ENCODE measurements around the gene TDRD7.

The TDRD7 gene

GRCh38 chr9:97386733-97387503 is 25.0 kb upstream of the TDRD7 start:
- DNase-seq (ENCODE audit: low read depth, low spot score) = peak; percentile 88

DNA sequence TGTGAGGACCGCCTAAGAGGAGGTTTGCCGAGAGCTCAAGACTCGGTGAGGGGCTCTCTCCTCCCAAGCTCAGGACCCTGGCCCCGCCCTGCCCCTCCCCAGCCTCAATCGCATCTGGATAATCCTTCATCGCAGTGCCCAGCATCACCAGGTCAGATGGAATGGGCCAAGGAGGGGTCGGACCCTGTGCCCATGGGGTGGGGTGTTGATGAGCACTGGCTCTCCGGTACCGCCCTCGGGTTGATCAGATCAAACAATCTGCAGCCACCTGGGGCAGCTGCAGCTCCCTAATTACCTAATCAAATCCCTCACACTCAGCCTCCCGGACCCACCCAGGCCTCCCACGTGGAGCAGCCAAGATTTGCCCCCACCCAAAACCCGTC is 24.4 kb upstream of the TDRD7 start:
- no peak for DNase-seq (ENCODE audit: low read depth, low spot score)

DNA sequence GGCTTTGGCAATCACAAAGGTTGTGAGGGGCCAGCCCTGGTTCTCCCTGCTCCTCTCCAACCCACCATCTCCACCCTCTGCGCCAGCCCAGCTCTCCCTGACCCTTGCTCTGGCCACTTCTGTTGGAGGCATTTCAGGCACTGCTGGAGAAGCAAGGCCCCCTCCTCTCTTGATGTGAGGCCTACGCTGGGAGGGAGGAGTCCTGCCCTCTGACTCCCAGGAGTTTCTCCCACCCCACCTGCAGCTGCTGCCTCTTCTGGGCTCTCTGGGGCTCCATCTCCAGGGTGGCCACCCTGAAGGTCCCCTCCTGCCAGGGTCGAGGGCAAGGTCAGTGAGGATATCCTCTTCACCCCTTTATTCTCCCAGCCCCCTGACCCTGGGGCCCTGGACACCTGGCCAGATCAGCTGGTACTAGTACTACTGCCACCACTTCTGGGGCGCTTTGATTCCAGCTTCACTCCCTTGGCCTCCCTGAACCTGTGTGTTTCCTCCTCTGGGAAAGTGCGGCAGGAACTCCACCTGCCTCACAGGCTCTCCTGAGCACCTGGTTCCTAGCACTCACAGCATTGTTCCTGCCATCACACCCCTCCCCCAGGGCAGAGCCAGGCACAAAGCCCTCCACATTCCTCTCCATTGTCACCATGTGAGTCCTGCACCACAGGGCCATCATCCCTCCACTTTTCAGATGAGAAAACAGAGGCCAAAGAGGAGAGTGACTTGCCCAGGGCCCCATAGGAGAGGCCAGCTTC is 23.8 kb upstream of the TDRD7 start:
- DNase-seq (ENCODE audit: low read depth, low spot score) = no peak

- DNase-seq (ENCODE audit: low read depth, low spot score) = no peak
Measured at GRCh38 chr9:97388721-97389238, 23.1 kb upstream of the TDRD7 start.

GRCh38 chr9:97389249-97389648 is 22.6 kb upstream of the TDRD7 start:
- no peak for DNase-seq (ENCODE audit: low read depth, low spot score)

DNA sequence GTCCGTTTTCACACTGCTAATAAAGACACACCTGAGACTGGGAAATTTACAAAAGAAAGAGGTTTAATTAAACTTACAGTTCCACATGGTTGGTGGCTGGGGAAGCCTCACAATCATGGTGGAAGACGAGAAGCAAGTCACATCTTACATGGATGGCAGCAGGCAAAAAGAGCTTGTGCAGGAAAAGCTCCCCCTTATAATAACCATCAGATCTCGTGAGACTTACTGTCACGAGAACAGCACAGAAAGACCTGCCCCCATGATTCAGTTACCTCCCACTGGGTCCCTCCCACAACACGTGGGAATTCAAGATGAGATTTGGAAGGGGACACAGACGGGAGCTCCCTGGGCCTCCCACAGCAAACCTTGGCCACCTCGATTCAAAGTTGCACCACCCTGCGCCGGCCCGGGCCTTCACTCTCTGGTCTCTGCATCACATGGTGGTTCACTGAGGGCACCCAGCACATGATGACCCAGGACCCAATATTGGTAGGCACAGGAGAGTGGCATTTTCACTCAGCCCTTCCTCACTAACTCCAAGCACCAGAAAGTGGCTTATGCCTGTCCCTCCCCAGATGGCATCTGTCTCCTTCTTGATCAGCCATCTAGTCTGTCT is 21.0 kb upstream of the TDRD7 start:
- DNase-seq (ENCODE audit: low read depth, low spot score) = no peak

- no peak for DNase-seq (ENCODE audit: low read depth, low spot score)
Measured at GRCh38 chr9:97394881-97395280, 17.0 kb upstream of the TDRD7 start.

- DNase-seq (ENCODE audit: low read depth, low spot score) = no peak
Measured at GRCh38 chr9:97395745-97396144, 16.2 kb upstream of the TDRD7 start.

DNA sequence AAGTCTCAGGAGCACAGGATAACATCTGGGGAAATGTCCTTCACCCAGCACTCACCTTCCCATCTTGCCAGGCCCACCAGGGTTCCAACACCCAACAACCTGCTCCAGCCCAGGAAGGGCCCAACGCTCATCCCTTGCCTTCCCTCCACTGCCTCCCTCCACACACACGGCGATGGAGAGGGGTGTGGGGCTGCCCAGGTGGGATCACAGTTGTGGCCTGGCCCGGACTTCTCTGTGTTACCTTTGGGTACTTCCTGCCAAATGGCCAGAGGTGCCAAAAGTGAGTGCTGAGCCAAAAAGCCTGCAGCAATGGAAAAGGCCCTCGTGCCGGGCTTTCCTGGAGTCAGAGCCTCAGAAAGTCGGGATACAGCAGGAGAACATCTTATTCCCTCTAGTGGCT is 15.6 kb upstream of the TDRD7 start:
- DNase-seq (ENCODE audit: low read depth, low spot score) = no peak

- DNase-seq (ENCODE audit: low read depth, low spot score) = peak; percentile 21
Measured at GRCh38 chr9:97397220-97397619, 14.7 kb upstream of the TDRD7 start.

DNA sequence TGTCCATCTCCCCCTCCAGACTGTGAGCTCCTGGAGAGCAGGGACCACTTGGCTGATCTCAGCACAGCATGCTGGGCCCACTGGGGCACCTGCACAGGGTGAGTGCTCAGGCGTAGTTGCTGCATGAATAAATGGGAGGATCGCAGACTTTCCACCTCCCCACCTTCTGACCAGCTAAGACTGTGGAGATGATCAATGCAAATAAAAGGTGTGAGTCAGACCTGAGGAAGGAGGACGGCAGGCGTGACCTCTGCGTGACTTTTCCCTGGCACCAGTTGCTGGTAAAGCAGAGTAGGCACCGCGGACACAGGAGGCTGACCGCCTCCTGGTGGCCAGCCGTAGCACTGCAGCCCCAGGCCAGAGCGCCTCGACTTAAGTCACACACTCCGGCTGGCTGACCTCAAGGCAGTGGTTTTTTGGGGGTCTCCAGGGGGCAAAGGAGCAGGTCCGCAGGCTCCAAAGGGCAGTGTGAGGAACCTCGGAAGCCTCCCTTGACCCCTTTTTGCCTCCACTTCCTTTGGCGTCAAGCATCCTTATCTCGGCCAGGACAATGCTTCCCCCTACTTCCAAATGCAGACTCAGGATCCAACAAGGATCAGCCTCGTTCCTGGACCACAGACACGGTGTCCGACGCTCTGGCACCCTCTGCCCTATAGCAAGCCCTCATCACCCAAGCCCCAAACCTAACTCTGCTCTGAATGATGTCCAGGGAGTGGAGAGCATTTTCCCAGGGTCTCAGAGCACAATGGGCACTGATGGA is 12.7 kb upstream of the TDRD7 start:
- peak; percentile 83 for DNase-seq (ENCODE audit: low read depth, low spot score)

GRCh38 chr9:97403746-97404316 is 8.1 kb upstream of the TDRD7 start:
- no peak for DNase-seq (ENCODE audit: low read depth, low spot score)

DNA sequence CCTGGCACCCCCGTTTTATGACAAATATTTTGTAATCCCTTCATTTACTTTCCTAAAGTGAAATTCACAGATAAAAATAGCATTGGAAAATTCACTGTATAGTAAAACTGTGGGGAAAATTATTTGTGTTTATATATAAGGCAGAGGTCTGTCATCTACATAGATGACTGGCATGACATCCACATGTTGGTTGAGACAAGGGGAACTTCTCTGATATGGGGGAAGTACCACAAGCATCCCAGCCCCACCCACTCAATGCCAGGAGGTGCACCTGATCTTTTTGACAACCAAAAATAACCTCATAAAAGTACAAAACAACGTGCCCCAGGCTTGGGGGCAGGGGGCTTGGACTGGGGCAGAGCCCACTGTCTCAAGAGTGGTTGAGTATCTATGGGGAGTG is 6.3 kb upstream of the TDRD7 start:
- no peak for DNase-seq (ENCODE audit: low read depth, low spot score)

DNA sequence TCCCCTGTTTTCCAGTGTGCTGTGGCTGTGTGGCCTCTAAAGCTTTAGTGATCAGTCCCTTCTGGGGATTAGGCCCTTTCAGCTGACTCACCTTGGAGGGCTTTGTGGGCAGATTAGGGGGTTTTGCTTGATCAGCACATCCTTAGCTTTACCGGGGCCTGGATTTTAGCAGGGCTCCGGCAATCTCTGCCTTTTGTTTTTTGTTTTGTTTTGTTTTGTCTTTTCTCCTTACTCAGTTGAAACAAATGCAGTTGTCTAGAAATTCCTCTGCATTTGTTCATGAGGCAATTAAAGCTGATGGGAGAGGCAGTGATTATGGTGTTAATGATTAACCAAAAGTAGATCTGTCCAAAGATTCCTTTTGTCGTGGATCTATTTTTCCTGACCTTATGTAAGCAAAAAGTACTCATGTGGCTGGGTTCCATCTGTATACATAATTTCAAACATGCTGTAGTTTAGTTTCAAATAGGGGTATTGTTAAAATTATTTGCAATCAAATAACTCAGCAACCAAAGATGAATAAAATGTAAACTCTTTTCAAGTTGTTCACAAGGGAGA is 5.2 kb upstream of the TDRD7 start:
- DNase-seq (ENCODE audit: low read depth, low spot score) = no peak

DNA sequence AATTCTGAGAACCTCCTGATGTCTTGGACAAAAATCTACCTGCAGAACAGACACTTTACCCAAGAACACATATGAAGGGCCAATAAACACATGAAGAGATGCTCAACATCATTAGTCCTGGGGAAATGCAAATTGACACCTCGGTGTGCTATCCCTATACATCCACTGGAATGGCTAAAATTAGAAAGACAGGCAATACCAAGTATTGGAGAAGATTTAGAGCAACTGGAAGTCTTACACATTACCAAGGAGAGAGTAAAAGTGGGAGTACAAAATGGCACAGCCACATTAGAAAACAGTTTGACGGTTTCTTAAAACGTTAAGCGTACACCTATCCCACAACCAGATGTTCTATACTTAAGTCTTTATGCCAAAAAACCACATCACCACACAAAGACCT is 3.3 kb upstream of the TDRD7 start:
- DNase-seq (ENCODE audit: low read depth, low spot score) = no peak

GRCh38 chr9:97411440-97411788 is 482 bp upstream of the TDRD7 start:
- no peak for DNase-seq (ENCODE audit: low read depth, low spot score)

- no peak for DNase-seq (ENCODE audit: low read depth, low spot score)
Measured at GRCh38 chr9:97412626-97413385, 910 bp downstream of the TDRD7 start.

DNA sequence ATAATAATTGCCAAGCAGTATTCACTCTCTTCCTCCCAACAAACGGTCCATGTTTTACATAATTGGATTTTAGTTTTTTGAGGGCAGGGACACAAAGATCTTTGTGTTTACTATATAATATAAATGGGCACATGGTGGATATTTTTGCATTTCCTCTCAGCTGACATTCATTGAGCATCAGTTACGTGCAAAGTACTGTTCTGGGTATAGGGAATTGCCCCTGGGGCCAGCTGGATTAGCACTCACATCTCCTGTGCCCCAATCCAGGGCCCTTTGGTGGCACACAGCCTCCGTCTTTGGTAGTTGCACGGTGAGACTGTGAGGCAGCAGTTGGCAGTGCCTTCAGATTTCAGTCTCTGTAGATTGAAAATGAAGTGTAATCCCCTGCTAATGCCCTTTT is 1.6 kb downstream of the TDRD7 start:
- DNase-seq (ENCODE audit: low read depth, low spot score) = no peak

GRCh38 chr9:97415146-97415545 is 3.2 kb downstream of the TDRD7 start:
- no peak for DNase-seq (ENCODE audit: low read depth, low spot score)

DNA sequence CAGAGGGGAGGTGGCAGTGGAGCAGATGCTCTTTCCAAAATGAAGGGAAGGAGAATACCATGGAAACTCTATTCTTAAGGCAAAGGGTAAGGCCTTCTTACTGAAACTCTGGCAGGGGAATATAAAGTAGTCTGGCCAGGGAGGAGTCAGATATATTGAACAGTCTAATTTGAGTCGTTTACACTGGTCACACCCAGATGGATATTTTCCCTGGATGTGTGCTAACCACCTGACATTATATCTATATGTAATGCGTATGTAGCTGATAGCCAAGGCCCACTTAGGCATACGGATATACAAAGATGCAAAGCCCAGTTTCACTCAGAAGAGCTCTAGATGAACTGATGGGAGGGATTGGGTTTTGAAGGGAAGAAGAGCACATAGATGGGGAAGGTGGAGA is 7.0 kb downstream of the TDRD7 start:
- DNase-seq (ENCODE audit: low read depth, low spot score) = no peak
